PC-9 (cell line): ENCODE data around the gene RNF144A.

ENCODE experiments used
- EZH2 ChIP-seq: fragments of 200-600 bp; sonication (generic); IDR thresholded peaks from 2 replicates; pipeline ENCODE4 v1.8.0; 2017; ENCODE audit warnings: antibody characterized with exemption, low read depth
- TF ChIP-seq, protein P1 (sequence below): fragments of 200-600 bp; sonication (generic); conservative IDR thresholded peaks from 2 replicates; pipeline ENCODE4 v1.6.1; 2017; ENCODE audit warnings: mixed run types, antibody characterized with exemption, mild to moderate bottlenecking, moderate library complexity

DNA sequence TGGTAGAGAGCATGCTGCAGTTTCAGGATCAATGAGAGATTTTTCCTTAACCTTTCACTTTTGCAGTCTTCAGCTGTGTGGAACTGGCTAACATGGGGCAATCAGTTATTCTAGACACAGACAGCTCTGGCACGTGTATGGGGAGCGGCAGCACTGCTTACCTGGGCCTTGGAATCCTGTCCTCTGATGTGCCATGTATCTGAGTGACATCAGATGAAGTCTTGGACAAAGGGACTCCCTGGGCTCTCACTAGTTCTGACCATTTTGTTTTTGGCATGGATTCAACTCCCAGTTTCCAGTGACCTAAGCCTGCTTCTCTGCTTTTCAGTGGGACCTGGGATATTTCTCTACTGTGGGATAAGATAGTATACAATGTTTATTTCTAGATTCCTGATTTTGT, 54.3 kb downstream of the RNF144A start:
- TF ChIP-seq, protein P1, sequence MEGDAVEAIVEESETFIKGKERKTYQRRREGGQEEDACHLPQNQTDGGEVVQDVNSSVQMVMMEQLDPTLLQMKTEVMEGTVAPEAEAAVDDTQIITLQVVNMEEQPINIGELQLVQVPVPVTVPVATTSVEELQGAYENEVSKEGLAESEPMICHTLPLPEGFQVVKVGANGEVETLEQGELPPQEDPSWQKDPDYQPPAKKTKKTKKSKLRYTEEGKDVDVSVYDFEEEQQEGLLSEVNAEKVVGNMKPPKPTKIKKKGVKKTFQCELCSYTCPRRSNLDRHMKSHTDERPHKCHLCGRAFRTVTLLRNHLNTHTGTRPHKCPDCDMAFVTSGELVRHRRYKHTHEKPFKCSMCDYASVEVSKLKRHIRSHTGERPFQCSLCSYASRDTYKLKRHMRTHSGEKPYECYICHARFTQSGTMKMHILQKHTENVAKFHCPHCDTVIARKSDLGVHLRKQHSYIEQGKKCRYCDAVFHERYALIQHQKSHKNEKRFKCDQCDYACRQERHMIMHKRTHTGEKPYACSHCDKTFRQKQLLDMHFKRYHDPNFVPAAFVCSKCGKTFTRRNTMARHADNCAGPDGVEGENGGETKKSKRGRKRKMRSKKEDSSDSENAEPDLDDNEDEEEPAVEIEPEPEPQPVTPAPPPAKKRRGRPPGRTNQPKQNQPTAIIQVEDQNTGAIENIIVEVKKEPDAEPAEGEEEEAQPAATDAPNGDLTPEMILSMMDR: no peak
- no peak for TF ChIP-seq EZH2
